DMS 273 (cell line): ENCODE data around the gene LRRC18.

Experiments
- DNase-seq: peaks from one replicate; lab custom pipeline; 2025; ENCODE audit not compliant: unreplicated experiment; lab: John Stamatoyannopoulos, UW

Gene LRRC18

GRCh38 chr10:48883701-48884100 is 55.9 kb downstream of the LRRC18 start:
- DNase-seq = no peak

- no peak for DNase-seq
Measured at GRCh38 chr10:48882881-48883280, 56.8 kb downstream of the LRRC18 start.

- DNase-seq = no peak
Measured at GRCh38 chr10:48881937-48882336, 57.7 kb downstream of the LRRC18 start.

GRCh38 chr10:48880016-48880705 is 59.5 kb downstream of the LRRC18 start:
- DNase-seq = no peak

- no peak for DNase-seq
Measured at GRCh38 chr10:48879451-48879850, 60.2 kb downstream of the LRRC18 start.

GRCh38 chr10:48878091-48878490 is 61.5 kb downstream of the LRRC18 start:
- DNase-seq = no peak

- DNase-seq = no peak
Measured at GRCh38 chr10:48872234-48872633, 67.4 kb downstream of the LRRC18 start.
